HG02623 (cell line): ENCODE data around the gene ZNF316.
"Not testable (repeated sequence)": the region's sequence is repeated elsewhere in the genome, so short reads cannot be mapped to it uniquely, and the experiment has no call there.

ENCODE experiments used
- ATAC-seq: cut with Tn5 transposase; IDR thresholded peaks from one replicate; pipeline ENCODE4 v1.9.1; 2021; ENCODE audit warnings: moderate library complexity; ENCODE audit not compliant: unreplicated experiment

The ZNF316 gene

GRCh38 chr7:6646465-6646864 lies 9.3 kb downstream of the ZNF316 start:
- no peak for ATAC-seq

- ATAC-seq, result no peak
Observed at GRCh38 chr7:6647080-6647479, 10.0 kb downstream of the ZNF316 start.

- ATAC-seq, result no peak
Observed at GRCh38 chr7:6647541-6647940, 10.4 kb downstream of the ZNF316 start.

- no peak for ATAC-seq
Observed at GRCh38 chr7:6648066-6648814, 11.1 kb downstream of the ZNF316 start.

GRCh38 chr7:6648815-6649104 lies 11.6 kb downstream of the ZNF316 start:
- ATAC-seq, result no peak

GRCh38 chr7:6649241-6649961 lies 12.3 kb downstream of the ZNF316 start:
- no peak for ATAC-seq

- no peak for ATAC-seq
Observed at GRCh38 chr7:6650086-6650485, 13.0 kb downstream of the ZNF316 start.

- ATAC-seq, result no peak
Observed at GRCh38 chr7:6650521-6651011, 13.4 kb downstream of the ZNF316 start.

- no peak for ATAC-seq
Observed at GRCh38 chr7:6651851-6652445, 14.8 kb downstream of the ZNF316 start.

GRCh38 chr7:6652446-6653011 lies 15.4 kb downstream of the ZNF316 start:
- no peak for ATAC-seq

GRCh38 chr7:6653071-6654003 lies 16.2 kb downstream of the ZNF316 start:
- no peak for ATAC-seq

- no peak for ATAC-seq
Observed at GRCh38 chr7:6654113-6654841, 17.2 kb downstream of the ZNF316 start.

GRCh38 chr7:6654842-6655610 lies 17.9 kb downstream of the ZNF316 start:
- no peak for ATAC-seq

- no peak for ATAC-seq
Observed at GRCh38 chr7:6655636-6656385, 18.7 kb downstream of the ZNF316 start.

GRCh38 chr7:6656413-6656812 lies 19.3 kb downstream of the ZNF316 start:
- no peak for ATAC-seq

- no peak for ATAC-seq
Observed at GRCh38 chr7:6658618-6659345, 21.7 kb downstream of the ZNF316 start.

GRCh38 chr7:6670851-6671250 lies 33.7 kb downstream of the ZNF316 start:
- not testable (repeated sequence) for ATAC-seq
